NCI-H1105 treated with DMSO at 0.1 percent for 48 hours (cell line): ENCODE measurements around the gene HAUS5.
"Not testable (repeated sequence)": the region's sequence is repeated elsewhere in the genome, so short reads cannot be mapped to it uniquely, and the experiment has no call there.

Experiments used
- DNase-seq: peaks from one replicate; lab custom pipeline; 2025; lab: John Stamatoyannopoulos, UW

The HAUS5 gene

GRCh38 chr19:35643255-35644205 lies 31.0 kb downstream of the HAUS5 start:
- peak; percentile 80 for DNase-seq

- peak; percentile 93 for DNase-seq
Measured at GRCh38 chr19:35644206-35644986, 31.9 kb downstream of the HAUS5 start.

GRCh38 chr19:35644987-35645679 lies 32.6 kb downstream of the HAUS5 start:
- peak; percentile 49 for DNase-seq

GRCh38 chr19:35645680-35646511 lies 33.4 kb downstream of the HAUS5 start:
- no peak for DNase-seq

GRCh38 chr19:35648017-35648961 lies 35.8 kb downstream of the HAUS5 start, which contains the start of gene COX6B1:
Gene COX6B1 (plus strand): TSS chr19:35648323. CDS start chr19:35651244, 2,921 bp downstream.
- peak; percentile 98 for DNase-seq

GRCh38 chr19:35650581-35650980 lies 38.0 kb downstream of the HAUS5 start:
- no peak for DNase-seq

- DNase-seq: not testable (repeated sequence)
Measured at GRCh38 chr19:35654828-35655227, 42.3 kb downstream of the HAUS5 start.

- no peak for DNase-seq
Measured at GRCh38 chr19:35655600-35655999, 43.1 kb downstream of the HAUS5 start.

- no peak for DNase-seq
Measured at GRCh38 chr19:35656700-35657099, 44.2 kb downstream of the HAUS5 start.

- DNase-seq: no peak
Measured at GRCh38 chr19:35657904-35658700, 45.6 kb downstream of the HAUS5 start.

- no peak for DNase-seq
Measured at GRCh38 chr19:35661995-35662340, 49.4 kb downstream of the HAUS5 start.

- no peak for DNase-seq
Measured at GRCh38 chr19:35663981-35664380, 51.4 kb downstream of the HAUS5 start.

- DNase-seq: no peak
Measured at GRCh38 chr19:35665157-35665556, 52.6 kb downstream of the HAUS5 start.

- no peak for DNase-seq
Measured at GRCh38 chr19:35665604-35666003, 53.1 kb downstream of the HAUS5 start.

- no peak for DNase-seq
Measured at GRCh38 chr19:35666251-35666913, 53.8 kb downstream of the HAUS5 start, which contains the start of gene UPK1A. Gene UPK1A (plus strand): TSS chr19:35666517. CDS start chr19:35666813, 296 bp downstream.

GRCh38 chr19:35669566-35669965 lies 57.0 kb downstream of the HAUS5 start:
- DNase-seq: no peak

GRCh38 chr19:35669974-35670373 lies 57.4 kb downstream of the HAUS5 start:
- no peak for DNase-seq

GRCh38 chr19:35670686-35671085 lies 58.2 kb downstream of the HAUS5 start:
- no peak for DNase-seq

- DNase-seq: no peak
Measured at GRCh38 chr19:35671818-35672217, 59.3 kb downstream of the HAUS5 start.
